HFF-Myc (cell line): ENCODE results near the gene CPE.

ENCODE experiments used
- DNase-seq: peaks from one replicate; pipeline ENCODE4 v3.0.0-alpha.2; 2011; ENCODE audit warnings: low read depth; ENCODE audit errors: extremely low read depth
- H3K4me3 ChIP-seq: replicated peaks from 2 replicates; pipeline ENCODE4 v1.5.1; 2011; ENCODE audit warnings: low read depth, mild to moderate bottlenecking, control low read depth, low read length
- TF ChIP-seq, protein P1 (sequence below): IDR thresholded peaks from 2 replicates; pipeline ENCODE4 v1.5.1; 2012; ENCODE audit warnings: mild to moderate bottlenecking, low read depth, low read length, control low read depth; ENCODE audit errors: missing control alignments

The CPE gene

DNA sequence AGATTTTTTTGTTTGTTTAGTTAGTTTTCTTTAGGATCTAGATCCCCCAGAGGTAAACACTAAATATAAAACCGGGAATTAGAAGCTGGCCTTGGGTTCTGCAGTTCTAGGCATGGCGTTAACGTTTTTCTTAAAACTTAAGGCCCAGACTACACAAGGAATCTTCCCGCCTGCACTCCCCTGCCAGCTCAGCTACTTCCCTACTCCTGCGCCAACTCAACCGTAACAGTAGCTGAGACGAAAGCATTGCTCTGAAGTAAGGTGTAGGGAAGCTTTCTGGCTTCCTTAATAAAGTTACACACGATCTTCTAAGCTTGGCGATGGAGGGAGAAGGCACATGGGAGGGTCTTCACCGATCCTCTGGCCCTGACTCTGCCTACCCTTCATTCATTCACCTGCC, 37.1 kb downstream of the CPE start:
- no peak overlapping the region for H3K4me3 ChIP-seq
- TF ChIP-seq, protein P1, sequence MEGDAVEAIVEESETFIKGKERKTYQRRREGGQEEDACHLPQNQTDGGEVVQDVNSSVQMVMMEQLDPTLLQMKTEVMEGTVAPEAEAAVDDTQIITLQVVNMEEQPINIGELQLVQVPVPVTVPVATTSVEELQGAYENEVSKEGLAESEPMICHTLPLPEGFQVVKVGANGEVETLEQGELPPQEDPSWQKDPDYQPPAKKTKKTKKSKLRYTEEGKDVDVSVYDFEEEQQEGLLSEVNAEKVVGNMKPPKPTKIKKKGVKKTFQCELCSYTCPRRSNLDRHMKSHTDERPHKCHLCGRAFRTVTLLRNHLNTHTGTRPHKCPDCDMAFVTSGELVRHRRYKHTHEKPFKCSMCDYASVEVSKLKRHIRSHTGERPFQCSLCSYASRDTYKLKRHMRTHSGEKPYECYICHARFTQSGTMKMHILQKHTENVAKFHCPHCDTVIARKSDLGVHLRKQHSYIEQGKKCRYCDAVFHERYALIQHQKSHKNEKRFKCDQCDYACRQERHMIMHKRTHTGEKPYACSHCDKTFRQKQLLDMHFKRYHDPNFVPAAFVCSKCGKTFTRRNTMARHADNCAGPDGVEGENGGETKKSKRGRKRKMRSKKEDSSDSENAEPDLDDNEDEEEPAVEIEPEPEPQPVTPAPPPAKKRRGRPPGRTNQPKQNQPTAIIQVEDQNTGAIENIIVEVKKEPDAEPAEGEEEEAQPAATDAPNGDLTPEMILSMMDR: no peak
- DNase-seq: no peak

DNA sequence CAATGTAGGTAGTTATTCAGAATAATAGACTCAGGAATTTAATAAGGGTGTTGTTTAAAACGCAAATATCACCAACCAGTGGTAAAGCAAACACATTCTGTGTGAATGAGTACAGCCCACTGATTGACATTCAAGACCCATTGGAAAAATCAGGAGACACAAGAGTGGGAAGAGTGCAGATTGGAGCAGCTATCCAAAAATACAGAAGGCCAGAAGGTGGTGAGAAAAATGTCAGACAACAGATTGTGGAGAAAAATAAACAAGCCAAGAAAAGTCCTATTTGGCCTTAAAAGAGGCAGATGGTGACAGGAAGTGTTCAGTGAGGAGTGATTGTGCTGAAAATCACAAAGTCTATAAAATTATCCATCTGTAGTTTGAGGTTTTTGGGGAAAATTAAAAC, 39.3 kb downstream of the CPE start:
- no peak for DNase-seq
- no peak overlapping the region for H3K4me3 ChIP-seq
- TF ChIP-seq, protein P1: no peak

GRCh38 chr4:165425629-165426028, 46.8 kb downstream of the CPE start:
- TF ChIP-seq, protein P1: no peak
- no peak overlapping the region for H3K4me3 ChIP-seq
- no peak for DNase-seq

- TF ChIP-seq, protein P1: no peak
- no peak overlapping the region for H3K4me3 ChIP-seq
- DNase-seq: no peak
These were observed 47.5 kb downstream of the CPE start for GRCh38 chr4:165426331-165426730.

- TF ChIP-seq, protein P1: no peak
- no peak overlapping the region for H3K4me3 ChIP-seq
- DNase-seq: no peak
These were observed 48.0 kb downstream of the CPE start for GRCh38 chr4:165426823-165427222.

GRCh38 chr4:165428957-165429356, 50.1 kb downstream of the CPE start:
- no peak for DNase-seq
- H3K4me3 ChIP-seq: no peak overlapping the region
- TF ChIP-seq, protein P1: no peak

DNA sequence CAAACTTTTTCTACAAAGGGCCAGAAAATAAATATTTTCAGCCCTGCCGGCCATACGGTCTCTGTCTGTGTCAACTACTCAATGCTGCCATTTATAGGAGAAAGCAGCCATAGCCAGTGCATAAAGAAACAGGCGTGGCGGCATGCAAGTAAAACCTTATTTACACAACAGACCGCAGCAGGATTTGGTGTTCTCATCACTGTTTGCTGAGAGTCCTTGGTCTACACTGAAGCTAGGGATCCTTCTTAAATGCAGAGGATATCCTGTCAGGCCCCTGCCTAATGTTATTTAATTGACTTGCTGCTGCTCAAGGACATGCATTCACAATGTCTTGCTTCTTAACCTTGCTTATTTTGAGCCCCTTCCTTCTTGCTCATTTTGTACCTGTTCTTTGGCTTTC, 54.7 kb downstream of the CPE start:
- TF ChIP-seq, protein P1: no peak
- DNase-seq: no peak
- no peak overlapping the region for H3K4me3 ChIP-seq
